ENCODE results near the gene ABI3BP.

DNA sequence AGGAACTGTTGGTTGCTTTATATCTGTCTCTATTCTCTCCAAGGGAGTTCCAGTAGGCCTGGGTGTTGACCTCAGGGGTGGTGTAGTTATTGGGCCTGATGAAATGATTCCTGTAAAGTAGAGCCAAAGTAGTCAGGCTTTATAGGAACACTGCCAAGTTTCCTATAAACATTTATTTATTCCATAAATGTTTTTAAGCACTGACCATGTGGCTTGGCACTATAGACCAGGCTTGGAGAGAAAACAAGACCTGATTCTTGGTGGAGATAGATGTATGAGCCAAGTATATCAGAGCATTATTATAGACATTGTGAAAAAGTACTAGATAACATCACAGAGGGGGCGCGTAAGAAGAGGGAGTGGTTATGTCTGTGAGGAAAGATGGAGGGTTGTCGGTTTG lies 218.0 kb downstream of the ABI3BP start:
- TF ChIP-seq, protein P1, sequence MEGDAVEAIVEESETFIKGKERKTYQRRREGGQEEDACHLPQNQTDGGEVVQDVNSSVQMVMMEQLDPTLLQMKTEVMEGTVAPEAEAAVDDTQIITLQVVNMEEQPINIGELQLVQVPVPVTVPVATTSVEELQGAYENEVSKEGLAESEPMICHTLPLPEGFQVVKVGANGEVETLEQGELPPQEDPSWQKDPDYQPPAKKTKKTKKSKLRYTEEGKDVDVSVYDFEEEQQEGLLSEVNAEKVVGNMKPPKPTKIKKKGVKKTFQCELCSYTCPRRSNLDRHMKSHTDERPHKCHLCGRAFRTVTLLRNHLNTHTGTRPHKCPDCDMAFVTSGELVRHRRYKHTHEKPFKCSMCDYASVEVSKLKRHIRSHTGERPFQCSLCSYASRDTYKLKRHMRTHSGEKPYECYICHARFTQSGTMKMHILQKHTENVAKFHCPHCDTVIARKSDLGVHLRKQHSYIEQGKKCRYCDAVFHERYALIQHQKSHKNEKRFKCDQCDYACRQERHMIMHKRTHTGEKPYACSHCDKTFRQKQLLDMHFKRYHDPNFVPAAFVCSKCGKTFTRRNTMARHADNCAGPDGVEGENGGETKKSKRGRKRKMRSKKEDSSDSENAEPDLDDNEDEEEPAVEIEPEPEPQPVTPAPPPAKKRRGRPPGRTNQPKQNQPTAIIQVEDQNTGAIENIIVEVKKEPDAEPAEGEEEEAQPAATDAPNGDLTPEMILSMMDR (IDR thresholded peaks at IDR 0.05): no peak
- no peak for TF ChIP-seq POLR2A (IDR thresholded peaks at IDR 0.05)

Measured in Peyer's patch (tissue), 4 donors.